D721Med (cell line): ENCODE data around the gene AURKAIP1.

ENCODE experiments used
- DNase-seq: peaks from one replicate; pipeline ENCODE4 v3.0.0; 2011; ENCODE audit warnings: low spot score; ENCODE audit not compliant: insufficient read length
- FAIRE-seq: peaks from 2 replicates; lab custom pipeline; 2011; peaks lifted over from hg19 to GRCh38; lab: Jason Lieb, UNC
- CTCF ChIP-seq: IDR thresholded peaks from 2 replicates; pipeline ENCODE4 v1.5.1; 2012; ENCODE audit warnings: mild to moderate bottlenecking, control low read depth; ENCODE audit not compliant: insufficient read depth; ENCODE audit errors: missing control alignments

The AURKAIP1 gene

GRCh38 chr1:1397839-1398523 lies 23.0 kb upstream of the AURKAIP1 start:
- DNase-seq (no peak), FAIRE-seq (no peak)
- TF ChIP-seq CTCF = no peak

- FAIRE-seq (no peak), DNase-seq (no peak)
- TF ChIP-seq CTCF = no peak
Observed at GRCh38 chr1:1395166-1395565, 20.2 kb upstream of the AURKAIP1 start.

- TF ChIP-seq CTCF = no peak
- FAIRE-seq (no peak), DNase-seq (no peak)
Observed at GRCh38 chr1:1394116-1394515, 19.1 kb upstream of the AURKAIP1 start.

- DNase-seq (no peak), FAIRE-seq (no peak)
- no peak for TF ChIP-seq CTCF
Observed at GRCh38 chr1:1393428-1393827, 18.4 kb upstream of the AURKAIP1 start.

- FAIRE-seq (no peak), DNase-seq (no peak)
- TF ChIP-seq CTCF = no peak
Observed at GRCh38 chr1:1393014-1393413, 18.0 kb upstream of the AURKAIP1 start.

- DNase-seq (no peak), FAIRE-seq (no peak)
- no peak for TF ChIP-seq CTCF
Observed at GRCh38 chr1:1391225-1391624, 16.2 kb upstream of the AURKAIP1 start.

GRCh38 chr1:1390675-1391074 lies 15.7 kb upstream of the AURKAIP1 start:
- FAIRE-seq (no peak), DNase-seq (no peak)
- no peak for TF ChIP-seq CTCF
